Heart left ventricle (tissue), 13 donors: ENCODE measurements around the gene IL1RL2.

ENCODE experiments used
- CTCF ChIP-seq, 12 donors: fragments of 200-600 bp; sonication (generic) in 4 of 12; IDR thresholded peaks; one replicate each; pipeline versions ENCODE4 v1.5.0 to v1.8.0; 2018 to 2022; ENCODE audit warnings: antibody characterized with exemption in 12 of 12, mild to moderate bottlenecking in 5 of 12
- POLR2A ChIP-seq, 2 donors: fragments of 450-650 bp; IDR thresholded peaks; one replicate each; pipeline ENCODE4 v1.6.1; 2017; ENCODE audit warnings: antibody characterized with exemption in 2 of 2, mild to moderate bottlenecking in 2 of 2, moderate library complexity in 2 of 2
- donor health status: ischemic (EF 13 %, LVEDD 7.1; RV severe dilation, severe dysfunction).
- donor health status: DM: no; HTN: yes; CAD: no.
- donor health status: DM: no; HTN: no; CAD: no.
- donor health status: ischemic (EF 25% LVEDD 6.9; RV normal size, moderate dysfunction).
- donor health status: ischemic (EF 25% LVEDD 5.7; RV mildly dilated, moderate dysfunction).
- donor health status: ischemic (EF 35%, LVEDD 5.7; RV mildly dilated, moderate dysfunction).
- donor health status: nonischemic (EF 11% LVEDD 7.7; RV severe dilation, severe dysfunction).
- donor health status: DM: yes; HTN: yes; CAD: no.
- donor health status: PGD.
- donor health status: ischemic (EF 29% LVEDD 5.4; RV normal size, mild dysfunction).
- donor health status: nonischemic (EF 23%, LVEDD 6.1; RV moderate dilation, normal function).

GRCh38 chr2:102229141-102229769 is 42.4 kb downstream of the IL1RL2 start:
- TF ChIP-seq CTCF (IDR thresholded peaks at IDR 0.05) (no peak), POLR2A (IDR thresholded peaks at IDR 0.05) (no peak)
